Superior temporal gyrus (tissue), 1 donor: ENCODE results near the gene BAHD1.
"Not testable (repeated sequence)": the region's sequence is repeated elsewhere in the genome, so short reads cannot be mapped to it uniquely, and the experiment has no call there.

Experiments used
- DNase-seq: peaks from one replicate; pipeline ENCODE4 v3.0.0-alpha.2; 2016; ENCODE audit errors: extremely low spot score

The BAHD1 gene

DNA sequence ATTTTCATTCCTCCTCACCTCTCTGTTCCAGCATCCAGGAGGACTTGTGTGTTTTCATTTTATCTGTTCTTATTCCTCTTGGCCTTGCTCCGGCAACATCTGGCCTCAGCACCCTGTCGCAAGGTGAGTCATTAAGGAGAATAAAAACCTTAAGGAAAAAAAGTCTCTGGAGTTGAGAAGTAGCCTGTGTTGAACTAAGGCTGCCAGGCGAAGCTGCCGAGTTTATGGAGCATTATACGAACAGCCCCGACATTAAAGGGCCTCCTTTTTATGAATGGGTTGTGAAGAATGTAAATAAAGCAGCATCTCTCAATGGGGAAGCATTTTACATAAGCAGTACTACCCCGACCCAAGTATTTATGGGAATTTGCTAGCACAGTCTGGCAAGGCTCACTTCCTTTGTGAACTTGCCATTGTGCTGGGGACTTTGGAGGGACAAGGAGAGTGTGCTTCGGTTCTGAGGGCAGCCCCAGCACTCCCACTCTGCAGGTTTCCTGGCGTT lies 4.7 kb downstream of the BAHD1 start:
- no peak for DNase-seq

DNA sequence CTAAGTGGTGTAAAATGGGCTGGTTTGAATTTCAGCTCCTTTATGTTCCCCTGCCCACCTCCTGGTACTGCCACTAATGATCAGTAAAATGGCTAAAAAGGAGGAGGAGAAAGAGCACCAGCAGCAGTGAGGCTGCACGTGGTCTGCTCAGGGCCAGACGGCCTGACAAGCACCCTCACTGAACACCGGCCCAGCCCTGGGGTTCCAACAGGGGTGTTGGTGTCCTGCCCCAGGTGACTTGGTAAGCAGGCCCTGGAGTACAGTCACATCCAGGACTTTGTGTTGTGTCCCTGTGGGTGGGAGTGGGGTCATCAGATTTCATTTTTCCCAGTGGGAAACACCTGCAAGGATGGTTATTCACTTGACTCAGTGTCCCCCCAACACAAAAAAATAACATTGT lies 5.4 kb downstream of the BAHD1 start:
- DNase-seq = no peak

DNA sequence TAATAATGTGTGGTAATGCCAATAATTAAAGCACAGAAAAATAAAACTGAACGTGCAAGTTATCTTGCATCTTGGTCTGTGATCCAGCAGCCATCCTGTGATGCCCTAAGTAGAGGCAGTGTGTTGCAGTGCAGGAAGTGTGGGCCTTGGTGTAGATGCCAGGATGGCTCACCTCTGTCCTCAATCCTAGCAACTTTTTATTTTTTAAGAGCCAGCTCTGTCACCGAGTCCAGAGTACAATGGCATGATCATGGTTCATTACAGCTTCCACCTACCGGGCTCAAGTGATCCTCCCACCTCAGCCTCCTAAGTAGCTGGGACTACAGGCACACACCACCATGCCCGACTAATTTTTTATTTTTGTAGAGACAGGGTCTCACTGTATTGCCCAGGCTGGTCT lies 7.6 kb downstream of the BAHD1 start:
- DNase-seq = no peak

DNA sequence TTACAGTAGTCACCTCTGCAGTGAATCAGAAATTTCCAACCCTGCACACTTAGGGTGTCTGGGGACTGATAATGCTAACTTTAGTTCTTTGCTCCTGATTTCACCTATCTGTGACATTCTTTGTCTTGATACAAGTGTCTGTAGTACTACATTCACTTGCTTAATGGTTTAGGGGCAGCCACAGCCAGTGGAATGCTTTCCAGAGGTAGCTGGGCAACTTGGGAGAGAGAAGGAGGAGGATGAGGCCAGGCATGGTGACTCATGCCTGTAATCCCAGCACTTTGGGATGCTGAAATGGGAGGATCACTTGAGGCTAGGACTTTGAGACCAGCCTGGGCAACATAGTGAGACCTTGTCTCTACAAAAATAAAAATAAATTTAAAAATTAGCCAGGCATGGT lies 8.5 kb downstream of the BAHD1 start:
- DNase-seq = no peak

DNA sequence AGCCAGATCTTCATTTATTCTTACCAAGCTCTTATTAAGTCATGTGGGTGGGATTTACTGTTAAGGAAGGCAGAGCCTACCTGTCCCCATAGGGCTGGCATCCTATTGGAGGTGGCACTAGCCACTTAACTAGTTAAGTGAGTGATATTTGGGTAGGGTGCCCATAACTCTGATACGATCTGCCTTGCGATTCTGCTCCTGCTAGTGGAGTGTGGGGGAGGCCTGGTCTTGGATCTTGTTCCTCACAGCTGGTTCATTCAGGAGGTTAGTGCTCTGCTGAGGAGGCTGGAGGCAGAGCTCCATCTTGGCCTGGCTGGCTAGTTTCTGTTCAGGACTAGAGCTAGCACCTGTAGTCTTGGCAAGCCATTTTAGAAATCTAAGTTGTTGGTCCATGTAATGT lies 9.3 kb downstream of the BAHD1 start:
- DNase-seq = no peak

DNA sequence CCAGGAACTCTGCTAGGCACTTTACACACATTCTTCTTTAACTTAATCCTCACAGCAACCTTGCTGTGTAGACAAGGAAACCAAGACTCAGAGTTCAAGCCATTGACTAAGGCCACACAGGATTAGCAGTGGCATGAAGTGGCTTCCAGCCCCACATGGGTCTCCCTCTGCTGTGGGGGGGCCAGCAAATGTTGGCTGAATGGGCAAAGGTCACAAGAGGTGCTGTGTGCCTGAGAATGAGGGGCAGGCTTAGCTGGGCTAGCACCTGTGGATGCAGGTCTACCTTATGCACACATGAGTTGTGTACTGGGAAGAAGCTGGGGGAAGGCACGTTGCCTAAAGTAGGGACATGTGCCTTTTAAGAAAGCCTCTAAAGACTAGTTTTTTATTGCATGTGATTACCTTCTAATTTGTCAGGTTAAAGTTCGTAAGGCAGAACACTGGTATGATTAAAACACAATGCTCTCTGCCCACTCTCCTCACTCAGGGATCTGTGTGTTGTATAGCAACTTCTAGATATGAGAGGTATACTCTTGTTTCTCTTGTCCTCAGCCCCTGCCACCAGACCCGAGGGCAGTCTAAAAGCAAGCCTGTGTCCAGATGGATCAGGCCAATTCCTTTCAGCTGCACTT lies 10.9 kb downstream of the BAHD1 start:
- no peak for DNase-seq

DNA sequence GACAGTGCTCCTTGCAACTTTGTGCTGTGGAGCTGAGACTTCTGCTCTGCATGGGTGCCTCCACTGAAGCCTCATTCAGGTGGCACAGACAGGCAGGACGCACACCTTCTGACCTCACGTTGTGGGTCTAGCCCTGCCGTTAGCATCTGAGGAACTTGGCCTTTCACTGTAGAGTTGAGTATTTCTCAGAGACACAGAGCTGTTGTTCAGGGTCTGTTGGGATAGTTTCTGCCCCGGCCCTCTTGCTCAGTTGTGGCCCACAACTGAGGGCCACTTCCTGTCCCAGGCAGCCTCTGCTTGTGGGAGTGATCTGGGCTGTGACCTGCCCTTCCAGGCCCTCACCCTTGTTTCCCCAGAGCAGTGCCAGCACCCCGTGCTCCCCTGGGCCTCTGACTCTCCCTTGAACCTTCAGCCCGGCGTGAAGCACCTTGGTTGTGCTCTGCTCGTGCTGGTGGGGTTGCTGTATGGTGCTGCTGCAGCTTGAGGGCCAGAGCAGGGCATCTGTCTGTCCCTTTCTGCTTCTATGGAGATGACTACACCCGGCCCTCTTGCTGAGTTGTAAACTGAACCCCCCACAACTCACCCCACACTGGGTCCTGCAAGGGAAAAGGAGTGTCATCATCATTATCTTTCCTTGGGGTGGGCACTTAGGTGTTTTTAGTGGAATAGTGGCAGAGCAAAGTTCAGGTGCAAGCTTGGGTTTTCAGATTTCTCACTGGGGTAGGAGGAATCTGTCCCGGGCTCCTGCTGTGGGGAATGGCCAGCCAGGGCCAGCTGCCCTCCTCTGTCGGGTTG lies 11.7 kb downstream of the BAHD1 start:
- no peak for DNase-seq

DNA sequence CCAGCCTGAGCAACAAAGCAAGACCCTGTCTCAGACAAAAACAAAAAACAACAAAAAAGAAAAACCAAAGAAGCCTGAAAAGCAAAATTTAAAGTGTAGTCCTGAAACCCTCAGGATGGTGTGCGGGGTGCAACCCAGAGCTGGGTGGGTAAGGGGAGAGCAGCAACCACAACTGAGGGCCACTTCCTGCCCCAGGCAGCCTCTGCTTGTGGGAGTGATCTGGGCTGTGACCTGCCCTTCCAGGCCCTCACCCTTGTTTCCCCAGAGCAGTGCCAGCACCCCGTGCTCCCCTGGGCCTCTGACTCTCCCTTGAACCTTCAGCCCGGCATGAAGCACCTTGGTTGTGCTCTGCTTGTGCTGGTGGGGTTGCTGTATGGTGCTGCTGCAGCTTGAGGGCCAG lies 13.2 kb downstream of the BAHD1 start:
- DNase-seq = not testable (repeated sequence)

DNA sequence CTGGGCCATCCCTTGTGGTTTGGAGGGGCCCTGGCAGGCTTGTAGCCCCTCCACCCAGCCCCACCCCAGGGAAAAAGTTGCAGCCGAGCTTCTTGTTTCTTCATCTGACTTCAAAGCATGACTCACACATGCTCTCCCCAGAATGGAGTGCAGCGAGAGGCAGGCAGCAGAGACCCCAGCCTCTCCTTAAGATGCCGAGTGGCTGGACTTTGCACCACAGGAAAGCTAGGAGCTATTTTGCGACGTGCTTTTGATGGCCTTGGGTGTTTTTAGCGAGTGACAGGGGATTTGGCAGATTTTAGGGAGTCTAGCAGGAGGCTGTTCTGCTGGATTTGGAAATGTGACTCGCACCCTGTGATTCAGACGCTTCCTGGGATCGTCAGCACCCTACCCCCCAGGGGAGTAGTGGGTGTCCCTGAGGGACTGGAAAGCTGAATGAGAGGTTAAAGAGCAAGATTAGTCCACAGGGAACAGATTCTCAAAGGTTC lies 14.2 kb downstream of the BAHD1 start:
- DNase-seq = no peak

DNA sequence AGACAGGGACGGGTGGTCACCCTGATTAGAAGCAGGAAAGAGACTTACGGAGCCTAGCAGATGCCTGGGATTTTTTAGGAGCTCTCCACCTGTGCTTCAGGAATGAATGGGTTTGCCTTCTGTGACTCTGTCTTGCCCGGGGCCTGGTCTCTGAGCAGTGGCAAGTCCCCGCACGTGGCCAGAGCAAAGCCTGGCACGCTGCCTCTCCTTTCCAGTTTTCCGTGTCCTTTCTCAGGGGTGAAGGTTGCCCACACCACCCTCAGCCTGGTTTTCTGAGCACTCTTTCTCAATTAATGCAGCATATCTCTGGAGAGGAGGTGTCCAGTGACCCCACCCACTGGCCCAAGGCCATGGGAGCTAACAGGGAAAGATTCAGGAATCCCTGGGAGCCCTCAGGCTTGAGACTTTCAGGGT lies 15.6 kb downstream of the BAHD1 start:
- no peak for DNase-seq

DNA sequence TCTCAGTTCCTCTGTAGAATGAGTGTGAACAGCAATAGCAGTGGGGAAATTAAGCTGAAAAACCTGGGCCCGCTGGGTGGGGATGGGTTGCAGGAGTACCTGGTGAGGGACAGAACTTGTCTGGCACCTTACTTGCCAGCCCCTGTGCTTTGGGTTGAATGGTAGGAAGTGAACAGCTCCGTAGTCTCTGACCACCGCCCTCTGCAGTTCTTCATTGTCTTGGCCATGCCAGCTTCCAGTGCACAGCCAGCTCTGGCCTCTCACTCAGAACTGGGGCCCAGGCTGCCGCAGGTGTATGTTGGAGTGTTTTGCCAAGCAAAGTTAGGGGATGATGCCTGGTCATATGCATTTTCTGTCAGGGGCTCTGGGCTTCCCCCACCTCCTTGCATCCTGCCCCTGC lies 16.0 kb downstream of the BAHD1 start:
- DNase-seq = no peak

DNA sequence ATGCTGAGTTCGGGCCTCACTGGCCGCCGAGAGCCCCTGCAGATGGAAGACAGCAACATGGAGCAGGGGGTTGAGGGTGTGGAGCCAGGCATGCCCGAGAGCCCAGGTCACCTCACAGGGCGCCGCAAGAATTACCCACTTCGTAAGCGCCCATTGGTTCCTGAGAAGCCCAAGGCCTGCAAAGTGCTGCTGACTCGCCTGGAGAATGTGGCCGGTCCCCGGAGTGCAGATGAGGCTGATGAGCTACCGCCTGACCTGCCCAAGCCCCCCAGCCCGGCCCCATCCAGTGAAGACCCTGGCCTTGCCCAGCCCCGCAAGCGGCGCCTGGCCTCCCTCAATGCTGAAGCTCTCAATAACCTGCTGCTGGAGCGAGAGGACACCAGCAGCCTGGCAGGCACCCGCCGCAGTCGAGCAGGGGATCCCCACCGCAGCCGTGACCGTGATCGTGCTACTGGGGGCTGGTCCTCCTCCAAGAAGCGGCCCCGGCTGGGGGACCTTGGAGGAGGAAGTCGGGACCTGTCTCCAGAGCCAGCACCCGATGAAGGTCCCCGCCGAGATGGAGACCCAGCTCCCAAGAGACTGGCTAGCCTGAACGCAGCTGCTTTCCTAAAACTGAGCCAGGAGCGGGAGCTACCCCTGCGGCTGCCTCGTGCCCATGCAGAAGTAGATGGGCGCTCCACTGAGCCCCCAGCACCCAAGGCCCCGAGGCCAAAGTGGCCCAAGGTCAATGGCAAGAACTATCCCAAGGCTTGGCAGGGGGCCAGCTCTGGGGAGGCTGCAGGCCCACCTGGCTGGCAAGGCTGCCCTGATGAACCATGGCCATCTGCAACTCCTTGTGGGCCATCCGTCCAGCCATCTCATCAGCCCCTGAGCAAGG lies 18.0 kb downstream of the BAHD1 start:
- DNase-seq = no peak

DNA sequence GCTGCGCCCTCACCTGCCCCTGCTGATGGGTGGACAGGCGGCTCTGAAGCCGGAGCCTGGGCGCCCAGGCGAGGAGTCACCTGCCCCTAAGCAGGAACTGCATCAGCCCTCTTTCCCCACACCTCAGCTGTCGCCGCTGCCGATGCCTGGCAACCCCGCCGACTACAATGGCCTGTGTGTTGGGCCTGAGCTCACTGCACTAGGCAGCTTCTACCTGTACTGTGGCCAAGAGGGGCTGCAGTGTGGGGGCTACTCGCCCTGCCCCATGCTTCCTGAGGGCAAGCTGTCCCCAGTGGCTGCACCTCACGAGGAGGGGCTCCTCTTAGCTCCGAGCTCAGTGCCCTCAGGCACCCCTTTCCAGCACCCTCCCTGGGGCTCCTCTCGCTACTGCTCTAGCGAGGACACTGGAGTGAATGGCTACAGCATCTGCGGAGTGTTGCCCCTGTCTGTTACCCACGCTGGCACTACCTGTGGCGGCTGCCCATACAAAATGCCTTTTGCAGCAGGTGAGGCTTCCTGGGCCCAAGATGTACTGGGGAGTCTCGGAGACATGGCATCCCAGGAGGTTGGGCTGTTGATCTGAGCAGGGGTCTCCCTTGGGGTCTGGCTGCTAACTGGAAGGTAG lies 18.8 kb downstream of the BAHD1 start:
- no peak for DNase-seq

DNA sequence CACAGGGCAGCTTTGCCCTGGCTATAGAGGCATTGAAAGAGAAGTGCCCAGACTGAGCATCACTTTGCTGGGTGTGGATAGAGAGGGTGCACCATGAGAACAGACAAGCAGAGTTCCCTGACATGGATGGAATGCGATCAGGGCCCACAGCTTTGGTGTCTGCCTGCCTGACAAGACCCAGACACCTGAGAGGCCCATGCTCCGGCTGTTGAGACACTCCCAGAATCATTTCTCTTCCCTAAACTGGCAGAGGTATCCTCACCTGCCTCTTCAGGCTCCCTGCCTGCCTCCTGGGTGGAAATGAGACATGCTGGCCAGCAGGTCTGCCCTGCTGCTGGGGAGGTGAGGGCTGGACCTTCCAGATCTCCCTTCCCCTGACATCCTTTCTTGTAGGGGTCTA lies 19.7 kb downstream of the BAHD1 start:
- DNase-seq = no peak

DNA sequence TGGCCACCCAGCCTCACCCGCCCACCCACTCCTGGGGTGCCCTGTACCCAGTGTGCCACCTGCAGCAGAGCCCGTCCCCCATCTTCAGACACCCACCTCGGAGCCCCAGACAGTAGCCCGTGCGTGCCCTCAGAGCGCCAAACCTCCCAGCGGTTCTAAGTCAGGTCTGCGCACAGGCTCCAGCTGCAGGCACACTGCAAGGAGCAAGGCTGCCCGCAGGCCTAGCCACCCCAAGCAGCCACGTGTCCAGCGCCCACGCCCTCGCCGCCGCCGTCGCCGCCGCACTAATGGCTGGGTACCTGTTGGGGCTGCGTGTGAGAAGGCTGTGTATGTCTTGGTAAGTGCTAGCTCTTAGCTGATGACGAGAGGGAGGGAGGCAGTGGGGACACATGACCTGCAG lies 21.2 kb downstream of the BAHD1 start:
- no peak for DNase-seq

DNA sequence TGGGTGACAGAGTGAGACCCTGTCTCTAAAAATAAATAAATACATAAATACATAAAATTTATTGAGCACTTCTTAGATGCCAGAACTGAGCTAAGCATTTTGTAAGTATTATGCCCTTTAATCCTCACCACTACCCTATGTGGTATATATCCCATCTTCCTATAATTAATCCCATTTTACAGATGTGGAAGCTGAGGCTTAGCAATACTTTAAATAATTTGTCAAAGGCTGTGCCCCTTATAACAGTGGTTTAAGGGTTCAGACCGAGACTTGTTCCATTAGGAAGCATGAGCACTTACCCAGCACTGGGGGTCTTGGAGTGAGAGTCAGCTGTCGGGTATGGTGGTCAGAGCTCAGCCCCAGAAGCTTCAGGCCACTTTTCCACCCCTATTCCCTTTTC lies 22.5 kb downstream of the BAHD1 start:
- DNase-seq = no peak

DNA sequence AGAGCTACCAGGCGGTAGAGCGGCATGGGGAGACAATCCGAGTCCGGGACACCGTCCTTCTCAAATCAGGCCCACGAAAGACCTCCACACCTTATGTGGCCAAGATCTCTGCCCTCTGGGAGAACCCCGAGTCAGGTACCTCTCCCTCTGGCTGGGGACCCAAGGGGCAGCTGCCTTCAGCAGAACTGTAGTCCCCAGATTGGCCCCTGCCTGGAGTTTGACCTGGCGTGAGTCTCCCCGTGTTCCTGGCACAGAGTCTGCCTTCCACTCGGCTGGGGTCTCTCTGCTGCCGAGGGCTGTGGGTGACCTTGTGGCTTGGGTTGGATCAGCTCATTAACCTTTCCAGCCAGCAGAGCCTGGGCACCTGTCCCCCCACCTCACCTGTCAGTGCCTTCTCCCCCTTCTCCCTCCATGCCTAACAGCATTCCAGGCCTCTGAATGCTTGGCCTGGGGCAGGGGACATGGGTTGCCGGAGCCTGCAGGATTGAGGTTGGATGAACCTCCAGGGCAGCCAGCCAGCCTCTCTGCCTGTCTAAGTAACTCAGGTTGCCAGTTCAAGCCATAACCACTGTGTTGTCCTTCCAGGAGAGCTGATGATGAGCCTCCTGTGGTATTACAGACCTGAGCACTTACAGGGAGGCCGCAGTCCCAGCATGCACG lies 23.3 kb downstream of the BAHD1 start:
- DNase-seq = no peak

DNA sequence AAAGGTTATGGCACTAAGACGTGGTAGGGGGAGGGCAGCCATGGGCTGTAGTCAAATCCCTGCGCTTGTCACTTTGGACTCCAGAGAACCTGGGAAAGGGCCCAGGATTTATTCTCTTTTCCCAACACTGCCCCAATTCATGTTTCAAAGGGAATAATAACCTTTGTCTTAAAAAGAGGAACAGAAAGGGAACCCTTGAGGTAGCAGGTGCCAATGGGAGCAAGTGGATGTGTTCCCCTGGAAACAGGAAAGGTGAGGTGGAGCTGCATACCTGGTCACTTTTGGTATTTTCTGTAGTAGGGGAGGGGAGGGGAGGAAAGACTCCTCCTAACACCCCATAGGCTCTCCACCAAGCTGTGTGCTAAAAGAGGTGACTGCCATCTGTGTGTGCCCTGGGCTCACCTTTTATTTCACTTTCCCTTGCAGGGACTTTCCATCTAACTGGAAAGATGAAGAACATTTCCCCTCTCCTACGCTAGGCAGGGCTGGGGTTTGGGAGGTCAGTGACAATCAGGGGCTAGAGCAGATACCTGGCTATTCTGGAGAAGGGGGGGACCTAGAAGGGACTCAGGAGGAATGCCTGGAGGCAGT lies 23.9 kb downstream of the BAHD1 start:
- no peak for DNase-seq

DNA sequence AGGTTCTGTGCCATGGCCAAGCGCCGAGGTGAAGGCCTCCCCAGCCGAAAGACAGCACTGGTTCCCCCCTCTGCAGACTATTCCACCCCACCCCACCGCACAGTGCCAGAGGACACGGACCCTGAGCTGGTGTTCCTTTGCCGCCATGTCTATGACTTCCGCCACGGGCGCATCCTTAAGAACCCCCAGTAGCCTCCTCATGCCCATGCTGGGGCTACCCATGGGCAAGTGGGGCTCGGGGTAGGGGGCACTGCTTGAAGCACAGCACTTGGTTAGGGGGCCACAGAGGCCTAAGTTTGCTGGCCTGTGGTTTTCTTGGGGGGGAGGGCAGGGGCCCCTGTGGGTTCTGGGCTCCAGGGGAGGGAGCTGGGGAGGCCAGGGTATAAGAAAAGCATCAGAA lies 25.2 kb downstream of the BAHD1 start:
- no peak for DNase-seq

DNA sequence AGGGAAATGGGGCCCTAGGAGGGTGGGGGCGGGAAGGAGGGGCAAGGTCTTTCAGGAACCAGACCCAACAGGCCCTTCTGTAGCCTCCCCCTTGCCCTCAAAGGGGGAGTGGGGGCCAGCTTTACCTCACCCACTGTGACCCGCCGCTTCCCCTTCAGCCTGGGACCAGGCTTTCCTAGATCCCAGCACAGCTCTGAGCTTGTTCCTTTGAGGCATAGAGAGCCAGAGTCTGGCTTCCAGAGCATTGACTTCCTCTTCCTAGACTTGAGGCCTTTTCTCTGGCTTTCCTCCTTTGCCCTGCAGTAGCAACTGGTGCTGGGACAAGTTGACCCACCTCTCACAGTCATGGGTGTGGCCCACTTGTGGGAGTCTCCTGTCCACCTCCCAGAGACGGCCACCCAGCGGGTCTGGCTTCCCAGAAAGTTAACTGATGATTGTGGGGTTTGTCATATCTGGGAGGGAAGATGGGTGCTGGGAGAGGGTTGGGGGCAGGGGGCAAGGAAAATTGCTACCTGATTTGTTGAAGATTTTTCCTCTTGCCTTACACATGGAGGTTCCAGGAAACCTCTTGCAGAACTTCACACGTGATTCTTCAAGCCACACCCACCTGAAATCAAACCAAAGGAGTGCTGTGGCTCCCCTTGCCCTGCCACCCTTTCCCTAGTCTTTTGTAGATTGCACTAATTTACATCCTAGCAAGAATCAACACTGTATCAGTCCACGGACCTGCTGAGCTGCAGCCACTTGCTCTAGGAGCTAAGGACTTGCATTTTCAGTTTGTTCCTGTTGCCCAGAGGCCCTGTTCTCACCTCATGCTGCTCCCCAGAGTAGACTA lies 25.9 kb downstream of the BAHD1 start:
- no peak for DNase-seq
